ENCODE data around the gene TTC12. TPM values are rescaled to one million over a fixed set of nuclear protein-coding genes. Genes with fewer than 3 reads are reported as not detected.

TTC12 gene
- total RNA-seq, 2 donors from 2014 or later: 4.9 to 10.3 TPM

DNA sequence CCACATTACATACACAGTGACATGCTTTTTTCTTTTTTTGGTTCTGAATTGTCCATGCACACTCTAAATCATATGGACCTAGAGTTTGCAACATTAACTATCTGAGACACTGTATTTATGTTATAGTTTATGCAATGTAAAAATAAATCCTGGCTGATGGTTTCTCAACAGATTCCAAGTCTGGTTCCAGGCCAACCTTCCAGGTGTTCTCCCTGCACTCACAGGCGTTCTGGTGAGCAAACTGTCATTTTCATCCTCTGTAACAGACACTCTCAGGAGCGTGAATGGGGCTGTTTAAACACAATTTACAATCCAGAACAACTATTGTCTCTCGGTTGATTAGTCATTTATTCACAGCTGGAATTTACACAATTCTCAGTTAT, 36.7 kb downstream of the TTC12 start:
- DNase-seq (ENCODE audit: low spot score): no peak
- intact Hi-C loops (cut with DNase I): no loop called here

DNA sequence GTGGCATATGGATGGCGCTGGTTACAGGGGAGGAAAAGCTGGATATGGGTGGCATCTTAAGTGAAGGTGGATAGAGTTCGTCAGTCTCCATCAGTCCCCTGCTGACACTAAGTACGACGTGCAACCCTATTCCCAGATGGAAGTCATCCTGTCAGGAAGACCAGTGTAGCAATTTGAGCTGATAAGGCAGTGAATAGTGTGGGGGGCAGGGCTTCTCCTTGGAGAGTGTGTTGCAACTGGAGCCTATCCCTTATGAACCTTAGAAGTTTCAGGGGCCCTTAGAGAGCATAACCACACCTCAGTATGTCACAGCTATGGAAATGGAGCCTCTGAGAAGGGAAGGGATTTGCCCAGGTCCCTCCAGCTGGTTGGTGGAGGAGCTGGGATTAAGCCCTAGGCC, 37.1 kb downstream of the TTC12 start:
- DNase-seq (ENCODE audit: low spot score): no peak
- intact Hi-C loops (cut with DNase I): no loop called here

DNA sequence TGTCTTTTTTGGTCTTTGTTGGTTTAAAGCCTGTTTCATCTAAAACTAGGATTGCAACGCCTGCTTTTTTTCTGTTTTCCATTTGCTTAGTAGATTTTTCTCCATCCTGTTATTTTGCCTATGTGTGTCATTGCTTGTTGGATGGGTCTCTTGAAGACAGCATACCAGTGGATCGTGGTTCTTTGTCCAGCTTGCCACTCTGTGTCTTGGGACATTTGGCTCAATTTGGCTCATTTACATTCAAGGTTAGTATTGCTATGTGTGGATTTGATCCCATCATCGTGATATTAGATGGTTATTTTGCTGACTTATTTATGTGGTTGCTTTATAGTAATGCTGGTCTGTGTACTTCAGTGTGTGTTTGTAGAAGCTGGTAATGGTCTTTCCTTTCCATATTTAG, 41.8 kb downstream of the TTC12 start:
- intact Hi-C loops (cut with DNase I): no loop called here

DNA sequence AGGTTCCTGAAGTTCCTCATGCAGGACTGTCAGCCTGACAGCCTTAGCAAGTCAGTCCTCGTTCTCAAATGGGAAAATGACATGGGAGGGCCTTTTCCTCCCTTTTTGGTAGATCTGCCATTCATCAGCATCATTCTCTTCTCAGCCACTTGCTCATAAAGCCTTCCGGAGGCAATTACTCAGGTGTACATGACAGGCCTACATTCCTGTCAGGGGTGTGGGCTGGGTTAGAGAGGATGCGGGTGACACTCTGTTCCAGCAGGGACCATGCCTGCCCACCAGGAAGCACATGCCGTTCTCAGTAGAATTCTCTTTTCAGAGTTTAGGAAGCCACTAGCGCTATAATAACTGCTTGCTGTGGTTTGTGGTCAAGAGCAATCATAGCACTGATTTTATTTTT, 49.0 kb downstream of the TTC12 start:
- DNase-seq (ENCODE audit: low spot score): no peak
- intact Hi-C loops (cut with DNase I): no loop called here

More for the DNA sequence above, 41.8 kb downstream of the TTC12 start:
- no peak for DNase-seq (ENCODE audit: low spot score)

DNA sequence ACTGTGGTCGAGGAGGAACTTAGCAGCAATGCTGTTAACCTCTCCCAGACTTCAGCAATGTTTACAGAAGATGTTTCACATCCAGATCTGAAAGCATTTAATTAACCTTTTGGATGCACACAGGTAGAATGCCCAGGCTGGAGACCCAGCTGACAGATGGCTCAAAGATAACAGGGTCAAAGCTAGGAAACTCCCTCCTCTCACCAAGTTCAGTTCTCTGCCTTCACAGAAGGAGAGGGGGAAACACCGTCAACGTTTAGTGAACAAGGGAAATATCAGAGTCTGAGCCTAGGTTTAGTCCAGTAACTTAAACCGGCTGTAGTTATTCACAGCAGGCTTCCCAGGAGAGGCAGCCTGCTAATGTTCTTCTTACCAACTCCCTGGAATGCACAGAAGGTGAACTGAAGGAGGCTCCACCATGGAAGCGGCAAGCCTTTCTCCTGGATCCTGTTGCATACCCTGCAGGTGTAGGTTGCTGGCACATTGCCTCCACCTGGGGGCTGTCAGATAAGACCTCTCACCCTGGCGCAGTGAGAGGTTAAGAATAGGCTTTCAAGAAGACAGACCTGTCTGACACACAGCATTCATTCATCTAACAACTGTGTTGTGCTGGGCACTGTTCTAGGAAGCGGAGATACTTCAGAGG, 49.7 kb downstream of the TTC12 start:
- intact Hi-C loops (cut with DNase I): no loop called here
- DNase-seq (ENCODE audit: low spot score): no peak

DNA sequence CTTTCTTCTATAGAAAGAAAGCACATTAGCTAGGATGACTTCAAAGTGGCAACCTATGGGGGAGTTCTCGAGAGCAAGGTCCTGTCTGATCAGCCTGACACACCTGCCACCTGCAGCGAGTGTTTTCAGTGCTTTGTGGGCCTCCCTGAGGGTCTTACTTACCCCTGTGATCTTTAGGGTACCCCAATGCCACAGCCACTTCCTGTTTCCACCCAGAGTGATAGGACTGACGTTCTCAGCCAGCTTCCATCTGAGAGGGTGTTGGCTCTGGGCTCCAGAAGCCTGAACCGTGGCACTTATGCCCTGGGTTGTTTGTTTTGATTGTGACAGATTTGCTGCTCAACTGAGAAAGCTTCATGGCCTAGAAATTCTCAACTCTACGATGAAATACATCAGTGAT, 51.5 kb downstream of the TTC12 start:
- DNase-seq (ENCODE audit: low spot score): no peak
- intact Hi-C loops (cut with DNase I): no loop called here

DNA sequence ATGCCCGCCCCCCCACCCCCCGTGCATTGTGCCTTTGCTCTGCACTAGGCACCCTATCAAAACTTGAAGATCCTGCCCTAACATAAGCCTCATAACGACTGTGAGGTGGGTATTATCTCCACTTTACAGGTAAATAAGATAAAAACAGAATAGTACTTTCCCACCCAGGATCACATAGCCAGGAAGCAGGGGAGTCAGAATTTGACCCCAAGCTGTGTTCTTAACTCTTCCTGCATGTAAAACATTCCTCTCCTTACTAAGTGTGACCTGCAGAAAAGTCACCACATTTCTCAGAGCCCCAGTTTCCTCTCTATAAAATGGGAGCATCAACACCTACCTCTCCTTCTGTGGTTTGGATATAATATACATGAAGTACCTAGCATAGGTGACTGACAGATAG, 55.0 kb downstream of the TTC12 start:
- no peak for DNase-seq (ENCODE audit: low spot score)
- intact Hi-C loops (cut with DNase I): no loop called here

DNA sequence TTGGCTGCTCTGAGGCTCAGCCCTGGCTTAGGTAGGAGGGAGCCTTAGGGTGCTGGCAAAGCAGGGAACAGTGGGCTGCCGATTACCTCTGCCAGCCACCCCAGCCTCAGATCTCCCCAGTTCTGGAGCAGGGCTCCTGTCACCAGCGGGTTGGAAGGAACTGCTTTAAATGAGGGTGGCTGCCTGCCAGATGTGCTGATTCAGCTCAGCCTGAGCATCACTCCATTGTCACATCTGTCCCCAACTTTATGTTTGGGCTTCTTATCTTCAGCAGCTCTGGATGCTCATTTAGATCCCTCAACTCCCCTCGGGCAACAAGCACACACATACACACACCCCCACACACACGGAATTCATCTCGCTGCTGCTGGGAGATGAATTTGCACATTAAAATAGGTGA, 56.3 kb downstream of the TTC12 start:
- intact Hi-C loops (cut with DNase I): no loop called here
- DNase-seq (ENCODE audit: low spot score): no peak

DNA sequence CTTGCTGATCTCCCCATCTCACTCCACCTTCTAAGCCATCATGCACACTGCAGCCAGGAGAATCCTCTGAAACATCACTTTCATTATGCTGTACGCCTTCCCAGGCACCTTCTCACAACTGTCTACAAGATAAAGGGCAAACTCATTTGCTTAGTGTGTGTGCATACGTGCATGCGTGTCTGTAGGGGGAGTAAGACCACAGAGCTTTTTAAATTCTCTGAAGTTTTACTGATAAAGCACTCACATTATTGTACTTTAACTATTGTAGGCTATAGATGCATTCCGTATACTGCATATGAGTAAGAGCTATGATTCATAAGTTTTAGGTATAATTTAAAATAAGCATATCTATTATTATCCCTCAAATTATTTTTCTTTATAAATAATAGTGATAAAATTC, 57.9 kb downstream of the TTC12 start:
- intact Hi-C loops (cut with DNase I): no loop called here
- DNase-seq (ENCODE audit: low spot score): no peak

DNA sequence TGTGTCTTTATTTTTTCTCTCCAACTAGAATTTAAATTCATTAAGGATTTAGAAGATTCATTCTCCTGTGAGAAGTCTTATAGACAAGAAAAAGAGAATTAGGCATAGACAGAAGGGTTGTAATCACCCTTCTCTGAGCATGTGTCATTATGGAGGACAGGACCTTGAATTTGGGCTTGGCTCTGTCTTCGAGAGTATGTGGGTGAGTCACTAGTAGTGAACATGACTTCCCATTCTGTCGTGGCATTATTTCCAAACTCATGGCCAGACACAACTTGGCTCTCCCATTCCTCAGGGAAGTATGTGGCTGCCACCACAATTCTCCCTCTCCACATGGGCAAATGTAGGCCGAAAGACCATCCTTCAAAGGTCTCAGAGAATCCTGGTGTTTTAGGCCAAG, 58.9 kb downstream of the TTC12 start:
- intact Hi-C loops (cut with DNase I): no loop called here
- no peak for DNase-seq (ENCODE audit: low spot score)

DNA sequence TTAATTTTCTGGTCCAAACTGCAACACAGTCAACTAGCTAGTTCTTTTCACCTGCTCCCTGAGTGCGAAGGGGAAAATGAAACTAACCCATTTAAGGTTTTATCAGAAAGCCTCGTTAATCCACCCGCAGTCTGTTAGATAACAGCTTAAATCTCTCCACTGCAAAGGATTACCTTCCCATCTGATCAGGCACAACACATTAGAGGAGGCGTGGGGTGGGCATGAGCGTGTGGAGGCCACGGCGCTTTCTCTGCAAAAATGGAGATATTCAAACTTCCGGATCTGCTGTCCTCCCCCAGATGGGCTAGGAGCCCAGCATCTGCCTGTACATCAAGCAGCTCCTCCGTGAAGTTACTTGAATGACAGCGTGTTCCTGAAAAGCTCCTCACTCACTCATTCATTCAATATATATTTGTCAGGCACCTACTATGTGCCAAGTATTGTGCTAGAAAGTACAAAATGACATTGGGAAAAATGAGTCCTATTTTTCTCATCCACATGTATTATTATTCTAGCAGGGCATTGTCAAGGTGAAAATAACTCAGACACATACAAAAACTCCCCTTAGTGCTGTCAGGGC, 59.7 kb downstream of the TTC12 start:
- no peak for DNase-seq (ENCODE audit: low spot score)
- intact Hi-C loops (cut with DNase I): no loop called here

DNA sequence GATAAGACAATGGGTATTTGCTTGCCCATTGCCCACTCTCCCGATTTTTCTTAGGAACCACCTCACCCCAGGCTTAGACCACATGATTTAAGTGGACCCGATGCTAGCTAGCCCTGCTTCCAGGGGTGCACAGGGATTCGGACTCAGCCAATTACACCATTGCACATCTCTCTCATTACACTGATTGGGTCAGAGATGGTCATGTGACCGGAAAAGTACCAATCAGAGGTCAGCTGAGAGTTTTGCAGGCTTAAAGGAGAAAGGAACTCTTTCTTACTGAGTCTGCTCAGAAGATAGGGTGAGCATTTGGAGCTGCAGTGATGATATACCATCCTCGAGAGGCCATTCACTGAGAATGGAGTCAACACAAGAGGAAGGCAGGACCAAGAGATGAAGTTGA, 61.0 kb downstream of the TTC12 start:
- DNase-seq (ENCODE audit: low spot score): no peak
- intact Hi-C loops (cut with DNase I): no loop called here

DNA sequence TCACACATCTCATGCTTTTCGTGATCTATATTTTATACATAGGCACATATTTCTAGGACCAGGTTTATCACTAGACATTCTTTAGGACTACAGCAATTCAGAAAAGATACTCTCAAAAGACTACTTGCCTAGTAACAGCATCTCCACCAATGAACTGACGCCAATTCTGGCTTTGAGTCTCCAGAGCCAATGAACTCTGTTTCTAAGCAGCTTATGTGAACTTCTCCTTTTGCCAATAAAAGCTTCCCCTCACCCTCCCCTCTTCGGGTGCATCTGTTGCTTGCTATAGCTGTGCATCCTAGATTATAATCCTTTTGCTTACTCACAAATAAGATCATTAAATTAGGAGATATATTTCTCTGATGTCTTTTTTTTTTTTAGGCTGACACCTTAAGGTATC, 61.8 kb downstream of the TTC12 start:
- no peak for DNase-seq (ENCODE audit: low spot score)
- intact Hi-C loops (cut with DNase I): no loop called here

DNA sequence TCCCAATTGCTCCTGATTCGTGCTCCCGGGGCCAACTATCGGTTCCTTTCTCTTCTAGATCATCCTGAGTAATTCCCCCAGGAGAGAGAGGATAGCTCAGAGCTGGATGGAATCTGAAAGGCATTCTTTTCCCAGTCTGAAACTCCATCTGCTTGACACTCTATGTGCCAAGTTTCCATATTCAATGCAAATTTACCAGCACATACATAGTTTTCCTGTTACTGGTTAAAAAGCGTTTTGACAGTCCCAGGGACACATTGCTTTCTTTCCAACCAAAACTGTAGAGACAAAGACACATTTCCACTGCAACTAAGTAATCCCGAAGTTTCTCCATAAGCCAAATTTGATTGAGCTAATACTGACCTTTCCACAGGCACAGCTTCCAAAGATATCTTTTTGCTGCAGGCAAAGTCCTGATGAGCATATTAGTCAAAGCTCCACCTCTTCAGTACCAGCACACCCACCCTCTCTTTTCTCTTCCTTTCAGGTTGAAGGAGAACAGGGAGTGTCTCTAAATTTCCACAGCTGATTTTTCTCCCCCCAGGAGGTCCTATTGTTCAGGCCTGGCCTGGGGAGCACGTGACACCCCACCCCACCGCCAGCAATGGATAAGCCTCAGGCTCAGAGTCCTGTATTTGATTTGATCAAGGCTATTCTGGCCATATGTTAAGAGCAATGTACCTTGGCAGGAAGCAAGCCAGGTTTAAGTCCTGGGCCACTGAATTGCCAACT, 63.5 kb downstream of the TTC12 start:
- DNase-seq (ENCODE audit: low spot score): no peak
- intact Hi-C loops (cut with DNase I): loop anchor here in 1 of 2 donors (2.0 kb wide), 1 partner anchor 75 kb away; no protein-coding TSS in a partner anchor

DNA sequence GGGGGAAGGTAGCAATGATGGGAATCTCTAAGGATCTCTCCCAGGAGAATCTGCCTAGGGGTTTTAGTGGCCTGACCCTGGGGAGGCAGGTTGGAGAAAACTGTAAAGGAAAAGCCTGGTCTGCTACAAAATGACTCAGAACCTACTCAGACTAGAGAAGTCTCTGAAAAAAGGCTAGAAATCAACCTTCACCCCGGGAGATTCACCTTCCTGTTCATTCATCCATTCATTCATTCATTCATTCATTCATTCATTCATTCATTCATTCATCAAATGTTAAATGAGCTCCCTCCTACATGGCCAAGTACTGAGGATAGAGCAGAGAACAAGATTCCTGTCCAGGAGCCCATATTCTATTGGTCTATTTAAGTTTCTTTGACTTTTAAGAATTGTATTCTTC, 64.3 kb downstream of the TTC12 start:
- no peak for DNase-seq (ENCODE audit: low spot score)
- intact Hi-C loops (cut with DNase I): loop anchor here in 1 of 2 donors (2.0 kb wide), 1 partner anchor 76 kb away; no protein-coding TSS in a partner anchor

DNA sequence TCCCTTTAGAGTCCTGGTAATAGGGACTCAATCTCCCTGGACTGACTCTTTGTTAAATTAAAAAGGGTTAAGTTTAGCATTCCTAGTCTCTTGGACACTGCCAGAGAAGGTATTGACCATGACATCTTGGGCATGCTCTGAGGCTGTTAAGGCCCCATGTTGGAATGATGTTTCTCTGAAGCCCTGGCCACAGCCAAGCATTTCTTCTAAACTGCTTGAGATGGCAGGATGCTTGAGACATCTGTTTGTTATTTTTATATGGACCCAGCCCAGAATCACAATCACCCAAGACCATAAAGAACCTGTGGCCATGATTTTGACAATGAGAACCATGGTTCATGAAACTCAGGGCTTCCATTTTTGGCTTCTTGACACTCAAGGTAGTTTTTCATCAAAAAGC, 67.7 kb downstream of the TTC12 start:
- intact Hi-C loops (cut with DNase I): no loop called here
- no peak for DNase-seq (ENCODE audit: low spot score)

DNA sequence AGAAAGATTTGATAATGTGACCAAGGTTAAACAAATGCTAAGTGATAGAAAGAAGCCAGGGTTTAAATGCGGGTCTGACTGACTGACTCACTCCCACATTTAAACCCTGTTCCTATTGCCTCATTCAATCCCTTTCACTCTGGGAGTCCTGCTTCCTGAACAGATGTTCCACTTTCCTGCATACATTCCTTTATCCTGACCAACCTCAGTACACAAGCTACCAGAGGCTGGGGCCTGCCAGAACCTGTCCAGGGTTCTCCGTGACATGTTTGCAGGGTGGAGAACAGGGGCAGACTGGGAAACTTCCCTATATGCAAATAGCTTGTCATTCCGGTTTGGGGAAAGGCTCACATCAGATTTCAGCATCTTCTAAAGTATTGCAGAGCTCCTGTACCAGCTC, 70.2 kb downstream of the TTC12 start:
- intact Hi-C loops (cut with DNase I): no loop called here
- DNase-seq (ENCODE audit: low spot score): no peak

DNA sequence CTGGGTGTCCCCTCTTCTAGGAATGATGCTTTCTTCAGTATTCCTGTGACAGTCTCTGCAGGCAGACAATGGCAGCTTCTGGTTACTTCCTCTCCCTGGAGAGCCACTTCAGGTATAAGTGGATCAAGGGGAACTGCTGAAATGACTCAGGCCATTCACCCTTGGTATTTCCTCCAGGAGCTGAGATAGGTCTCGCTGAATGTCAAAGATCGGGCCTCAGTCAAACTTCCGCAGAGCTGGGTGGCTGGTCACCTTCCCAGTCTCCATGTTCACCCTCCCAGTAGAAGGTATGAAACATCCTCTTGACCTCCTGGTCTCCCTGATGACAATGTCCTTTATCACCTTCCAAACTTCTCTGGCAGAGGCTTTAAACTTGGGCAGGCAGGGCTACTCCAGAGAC, 71.4 kb downstream of the TTC12 start:
- intact Hi-C loops (cut with DNase I): no loop called here
- no peak for DNase-seq (ENCODE audit: low spot score)

DNA sequence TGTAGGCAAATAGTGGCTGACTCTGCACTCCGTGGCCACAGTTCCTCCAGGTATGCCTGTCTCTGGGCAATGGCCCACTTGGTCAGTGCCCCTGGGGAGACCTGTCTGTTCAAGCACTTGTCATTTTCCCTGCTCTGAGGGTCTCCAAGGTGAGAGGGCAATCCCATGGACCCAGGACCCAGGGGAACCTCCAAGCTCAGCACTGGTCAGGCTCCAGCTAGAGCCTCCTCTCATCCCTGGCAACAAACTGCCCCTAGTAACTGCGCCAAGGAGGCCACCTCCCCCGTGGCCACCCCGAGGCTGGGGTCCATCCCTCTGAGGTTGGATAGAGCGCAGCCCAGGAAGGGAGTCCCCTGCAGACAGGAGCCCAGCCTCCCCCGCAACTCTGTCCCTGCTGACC, 72.5 kb downstream of the TTC12 start:
- DNase-seq (ENCODE audit: low spot score): no peak
- intact Hi-C loops (cut with DNase I): no loop called here

DNA sequence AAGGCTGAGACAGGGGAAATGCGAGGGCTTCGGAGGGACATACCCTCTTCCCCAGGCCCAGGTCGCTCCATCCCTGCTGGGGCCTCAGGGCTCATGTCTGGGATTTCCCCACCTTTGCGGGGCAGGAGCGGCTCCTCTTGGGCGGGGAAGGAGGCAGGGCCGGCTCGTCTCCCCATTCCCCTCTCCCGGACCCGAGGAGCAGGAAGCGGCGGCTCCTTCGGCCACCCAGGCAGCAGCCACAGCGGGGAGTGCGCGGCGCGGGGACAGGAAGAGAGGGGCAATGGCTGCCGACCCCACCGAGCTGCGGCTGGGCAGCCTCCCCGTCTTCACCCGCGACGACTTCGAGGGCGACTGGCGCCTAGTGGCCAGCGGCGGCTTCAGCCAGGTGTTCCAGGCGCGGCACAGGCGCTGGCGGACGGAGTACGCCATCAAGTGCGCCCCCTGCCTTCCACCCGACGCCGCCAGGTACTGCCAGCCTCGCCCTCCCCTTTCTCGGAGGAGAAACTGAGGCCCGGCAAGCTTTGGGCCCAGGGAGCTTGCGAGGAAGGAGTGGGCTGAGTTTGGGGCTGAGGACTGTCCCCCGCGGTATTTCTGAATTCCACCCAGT, 73.3 kb downstream of the TTC12 start, which contains the start of gene ANKK1:
Gene ANKK1, plus strand, starts transcription at position 175 of the 607 bp plus-strand sequence. Its CDS starts 106 bp downstream, at position 281.
- DNase-seq (ENCODE audit: low spot score): no peak
- intact Hi-C loops (cut with DNase I): no loop called here
